ENCODE measurements around the gene HPCA.

The HPCA gene

GRCh38 chr1:32934535-32934934, 48.2 kb downstream of the HPCA start:
- no peak for DNase-seq (ENCODE audit: low spot score)

- no peak for DNase-seq (ENCODE audit: low spot score)
These were observed 50.8 kb downstream of the HPCA start for GRCh38 chr1:32937061-32937460.

GRCh38 chr1:32939655-32940371, 53.5 kb downstream of the HPCA start:
- DNase-seq (ENCODE audit: low spot score), result no peak

- no peak for DNase-seq (ENCODE audit: low spot score)
These were observed 57.9 kb downstream of the HPCA start for GRCh38 chr1:32944180-32944579.

Data from germinal center (tissue), 1 donor.